Tongue (tissue), 2 donors: ENCODE data around the gene KRTAP11-1. TPM values are rescaled to one million over a fixed set of nuclear protein-coding genes. Genes with fewer than 3 reads are reported as not detected.
A peak's percentile ranks its signal among the peaks of the same experiment; 100 is the strongest.

Source experiments
- DNase-seq: peaks from one replicate; pipeline ENCODE4 v3.0.0-alpha.2; 2015
- total RNA-seq: library from RNA; depleted of rRNA; stranded (reverse); fragments of >200 nt; gene quantifications from one replicate; pipeline ENCODE4 v1.2.3, GENCODE V29; 2014

KRTAP11-1 gene
- not detected for total RNA-seq

DNA sequence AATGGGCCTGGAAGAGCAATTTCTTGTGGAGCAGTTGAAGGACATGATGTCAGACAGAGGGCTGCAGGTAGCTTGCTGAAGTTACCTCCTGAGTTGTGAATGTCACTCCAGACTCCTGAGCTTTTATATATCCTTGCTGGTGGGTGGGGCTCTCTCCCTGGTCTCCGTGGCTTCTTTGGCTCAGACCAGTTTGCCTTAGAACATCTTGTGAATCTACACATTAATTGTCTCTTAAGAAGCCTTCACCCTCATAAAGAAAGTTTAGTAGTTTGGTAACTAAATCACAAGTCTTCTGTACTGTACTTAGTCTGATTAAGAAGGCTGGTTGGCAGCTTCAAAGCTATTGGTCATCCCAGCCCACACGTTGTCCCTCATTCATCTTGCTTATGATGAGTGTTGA, at the start of gene KRTAP11-1:
KRTAP11-1 (minus strand) TSS at position 101 of the 400 bp plus-strand sequence; CDS start at position 45, 56 bp downstream.
- no peak for DNase-seq

DNA sequence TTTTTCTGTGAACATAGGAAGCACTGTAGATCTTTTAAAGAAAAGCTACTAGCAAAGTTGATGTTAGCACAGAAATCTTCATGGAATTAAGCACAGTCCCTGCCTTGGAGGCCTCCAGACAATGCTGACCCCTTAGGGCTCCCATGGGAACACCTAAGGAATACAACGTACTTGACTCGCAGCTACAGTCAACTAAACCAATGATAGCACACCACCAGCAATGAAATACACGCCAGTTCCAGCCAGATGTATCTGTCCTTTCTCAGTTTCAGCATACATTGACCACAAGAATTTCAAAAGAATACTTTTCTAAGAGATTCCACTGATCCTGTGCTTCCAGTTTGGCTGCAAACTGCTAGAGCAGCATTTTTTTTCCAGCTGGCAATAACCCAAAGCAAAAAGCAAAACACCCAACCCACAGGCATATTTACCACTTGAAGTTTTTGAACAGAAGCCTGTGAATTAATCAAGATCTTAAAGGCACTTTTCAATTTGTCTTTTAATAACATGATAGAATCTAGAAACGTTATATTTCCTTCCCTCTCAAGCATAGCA, 42.8 kb upstream of the KRTAP11-1 start:
- DNase-seq: peak; percentile 23

DNA sequence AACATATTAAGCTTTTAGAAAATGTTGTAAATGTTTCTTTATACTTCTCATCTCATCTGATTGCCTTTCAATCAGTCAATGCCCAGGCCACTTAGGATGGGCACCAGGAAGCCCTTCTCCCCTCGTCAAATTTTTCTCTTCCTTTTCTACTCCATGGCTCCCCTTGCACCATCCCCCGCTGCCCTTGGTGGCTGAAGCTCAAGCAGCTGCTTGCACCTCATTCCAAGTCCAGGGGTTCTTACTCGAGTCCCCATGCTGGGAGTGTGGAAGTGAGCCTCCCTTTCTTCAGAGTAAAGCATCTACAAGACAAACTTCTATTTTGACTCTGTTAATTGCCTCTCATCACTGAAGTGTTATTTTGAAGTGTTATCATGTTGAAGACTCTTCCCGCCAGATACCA, 39.7 kb upstream of the KRTAP11-1 start:
- no peak for DNase-seq

GRCh38 chr21:30917557-30917956, 36.2 kb upstream of the KRTAP11-1 start:
- DNase-seq: no peak

DNA sequence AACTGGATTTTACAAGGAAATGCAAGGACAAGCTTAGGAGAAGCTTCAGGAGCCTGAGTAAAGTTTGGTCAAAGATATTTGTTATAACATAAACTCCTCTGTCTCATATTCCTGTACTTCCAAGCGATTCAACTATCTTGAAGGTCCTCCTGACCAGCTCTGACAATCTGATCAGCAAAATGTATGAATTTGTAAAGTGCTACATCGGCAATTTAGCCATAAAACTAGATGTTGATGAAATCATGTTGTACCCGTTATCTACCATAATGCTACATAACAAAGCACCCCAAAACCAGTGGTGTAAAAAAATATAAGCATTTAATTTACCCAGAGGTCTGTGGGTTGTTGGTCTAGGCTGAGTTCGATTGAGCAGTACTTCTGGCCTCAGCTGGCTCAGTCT, 19.5 kb upstream of the KRTAP11-1 start:
- no peak for DNase-seq

- no peak for DNase-seq
These were observed 1.7 kb upstream of the KRTAP11-1 start for GRCh38 chr21:30882866-30883597.

DNA sequence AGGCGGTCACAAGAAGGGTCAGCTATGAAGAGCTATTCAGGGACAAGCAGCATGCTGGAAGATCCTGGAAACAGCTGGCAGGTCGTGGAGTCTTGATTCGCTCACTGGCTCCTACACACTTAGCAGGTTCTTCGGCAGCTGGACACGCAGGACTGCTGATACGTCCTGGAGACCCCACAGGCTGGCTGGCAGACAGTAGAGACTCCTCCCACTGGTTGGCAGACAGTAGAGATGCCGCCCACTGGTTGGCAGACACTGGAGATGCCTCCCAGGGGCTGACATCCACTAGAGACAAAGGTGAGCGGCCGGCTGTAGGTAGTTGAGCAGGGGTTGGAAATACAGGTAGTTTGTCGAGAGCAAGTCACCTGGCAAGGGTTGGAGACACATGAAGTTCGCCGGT, 466 bp downstream of the KRTAP11-1 start:
- DNase-seq: no peak

- DNase-seq: no peak
These were observed 6.9 kb downstream of the KRTAP11-1 start for GRCh38 chr21:30874526-30874925.

- DNase-seq: no peak
These were observed 33.5 kb downstream of the KRTAP11-1 start for GRCh38 chr21:30847627-30848500.

- no peak for DNase-seq
These were observed 38.4 kb downstream of the KRTAP11-1 start for GRCh38 chr21:30842990-30843389.

DNA sequence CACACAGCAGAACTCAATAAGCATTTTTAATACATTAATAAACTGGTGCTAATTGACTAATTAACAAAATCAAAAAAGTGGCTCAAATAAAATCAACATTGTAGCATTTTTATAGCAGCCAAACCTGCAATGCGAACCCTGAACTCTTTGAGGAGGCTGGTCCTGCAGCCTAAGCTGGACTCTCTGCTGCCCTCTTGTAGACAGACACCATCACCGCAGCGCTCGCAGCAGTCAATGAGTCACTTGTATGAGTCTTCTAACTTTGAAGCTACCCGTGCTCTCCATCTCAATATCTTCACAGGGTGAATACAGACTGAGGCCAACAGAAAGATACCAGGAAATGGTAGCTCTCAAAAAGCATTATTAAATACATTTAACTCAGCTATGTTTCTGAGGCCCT, 42.1 kb downstream of the KRTAP11-1 start:
- DNase-seq: no peak

DNA sequence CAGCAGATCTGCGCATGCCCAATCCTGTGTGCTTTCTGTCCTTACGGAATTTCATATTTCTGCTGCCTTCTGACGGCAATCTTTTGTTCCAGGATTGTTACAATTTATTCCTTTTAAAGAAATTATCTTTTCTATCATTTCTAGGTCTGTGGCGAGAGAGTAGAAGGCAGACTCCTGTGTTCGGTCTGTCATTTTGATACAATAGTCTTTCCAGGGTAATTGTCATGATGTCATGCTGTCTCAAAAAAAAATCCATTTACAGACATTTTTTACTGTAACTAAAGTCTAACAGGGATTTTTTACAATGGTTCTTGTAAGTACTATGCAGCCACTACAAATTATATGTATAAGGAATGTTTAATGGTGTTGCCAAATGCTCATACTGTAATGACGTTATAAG, 42.8 kb downstream of the KRTAP11-1 start:
- DNase-seq: no peak

- no peak for DNase-seq
These were observed 50.1 kb downstream of the KRTAP11-1 start for GRCh38 chr21:30831194-30831765.

Other genes with a start within 250 kb of the KRTAP11-1 start
- not detected for gene KRTAP20-2, start 246.4 kb downstream of the KRTAP11-1 start, total RNA-seq
- gene KRTAP20-3, start 238.7 kb downstream of the KRTAP11-1 start, total RNA-seq: not detected
- not detected for gene KRTAP21-3, start 162.8 kb downstream of the KRTAP11-1 start, total RNA-seq
- not detected for gene KRTAP21-2, start 134.3 kb downstream of the KRTAP11-1 start, total RNA-seq
- not detected for gene KRTAP21-1, start 126.2 kb downstream of the KRTAP11-1 start, total RNA-seq
- not detected for gene KRTAP8-1, start 68.3 kb downstream of the KRTAP11-1 start, total RNA-seq
- gene KRTAP7-1, start 51.8 kb downstream of the KRTAP11-1 start, total RNA-seq: not detected
- gene KRTAP19-8, start 156.9 kb upstream of the KRTAP11-1 start, total RNA-seq: not detected